HCT116 (cell line): ENCODE measurements around the gene TGFBI. TPM values are rescaled to one million over a fixed set of nuclear protein-coding genes. Genes with fewer than 3 reads are reported as not detected.

Experiments used
- ATAC-seq: fragments of 200-7000 bp; cut with Tn5 transposase; 2 replicates; pipeline ENCODE4 v1.9.1; 2020; ENCODE audit warnings: mild to moderate bottlenecking, moderate library complexity
- BruUV-seq: library from RNA; stranded (reverse); fragments of 400-500 nt; replicated peaks from 2 replicates; lab custom pipeline; 2021; lab: Mats Ljungman, UMichigan
- CTCF ChIA-PET: fragments of 300-600 bp; sonication (Branson Sonifier 250); formaldehyde crosslinking; loops from one replicate; lab custom pipeline; 2021; ENCODE audit warnings: antibody characterized with exemption; lab: Charles Lee
- POLR2A ChIA-PET: fragments of 300-600, 350-600 bp; sonication (Branson Sonifier 250); formaldehyde crosslinking; loops from one replicate; lab custom pipeline; 2021; ENCODE audit warnings: antibody characterized with exemption; lab: Charles Lee
- RAD21 ChIA-PET, 2 experiments: fragments of 300-600 bp; sonication (Branson Sonifier 250); formaldehyde crosslinking; loops; one replicate each; lab custom pipeline; 2023; ENCODE audit warnings: low total read pairs in 2 of 2; ENCODE audit not compliant: uncharacterized antibody in 2 of 2, unreplicated experiment in 2 of 2, low non-redundant PET in 1 of 2; lab: Charles Lee
- DNase-seq: peaks from one replicate; pipeline ENCODE4 v3.0.0-alpha.2; 2010; ENCODE audit warnings: low read depth, low spot score
- H2AFZ ChIP-seq: fragments of 200-600 bp; shearing (Covaris generic), sonication (generic); 2 replicates; pipeline ENCODE4 v1.6.1; 2017; ENCODE audit warnings: low read depth, mixed run types, mixed read lengths, antibody characterized with exemption, low read length; ENCODE audit not compliant: poor library complexity, severe bottlenecking
- H3K27ac ChIP-seq: 2 replicates; pipeline ENCODE4 v1.5.1; 2012; ENCODE audit warnings: low read depth, low read length
- H3K27me3 ChIP-seq: fragments of 200-600 bp; sonication (generic); 2 replicates; pipeline ENCODE4 v1.6.1; 2016; ENCODE audit warnings: mixed run types, low read length, mixed read lengths; ENCODE audit not compliant: insufficient read depth
- H3K36me3 ChIP-seq, 2 experiments: fragments of 200-500 bp in 1 of 2; fragments of 200-600 bp in 1 of 2; sonication (Bioruptor generic) in 1 of 2; sonication (generic) in 1 of 2; 2 replicates each; pipeline versions ENCODE4 v1.5.1 to v1.6.1; 2014 to 2016; ENCODE audit warnings: low read length in 2 of 2, inconsistent platforms in 1 of 2, mixed read lengths in 1 of 2, mixed run types in 1 of 2; ENCODE audit not compliant: insufficient read depth in 2 of 2, control insufficient read depth in 1 of 2
- H3K4me1 ChIP-seq, 2 experiments: fragments of 200-600 bp in 1 of 2; sonication (generic) in 1 of 2; 2 replicates each; pipeline versions ENCODE4 v1.5.1 to v1.6.1; 2012 to 2017; ENCODE audit warnings: low read length in 2 of 2, inconsistent platforms in 1 of 2, mild to moderate bottlenecking in 1 of 2, mixed read lengths in 1 of 2, mixed run types in 1 of 2, moderate library complexity in 1 of 2; ENCODE audit not compliant: insufficient read depth in 2 of 2, control insufficient read depth in 1 of 2
- H3K4me2 ChIP-seq: fragments of 200-600 bp; sonication (generic); 2 replicates; pipeline ENCODE4 v1.6.1; 2017; ENCODE audit warnings: mixed run types, low read length, mixed read lengths
- H3K4me3 ChIP-seq, 2 experiments: fragments of 200-600 bp in 1 of 2; sonication (generic) in 1 of 2; replicated peaks in 1 of 2; 2 replicates each; pipeline ENCODE4 v1.5.1; 2011 to 2016; ENCODE audit warnings: low read length in 2 of 2, control low read depth in 1 of 2, low read depth in 1 of 2, mild to moderate bottlenecking in 1 of 2, mixed read lengths in 1 of 2, mixed run types in 1 of 2
- H3K79me2 ChIP-seq: fragments of 200-600 bp; sonication (generic); 2 replicates; pipeline ENCODE4 v1.6.1; 2017; ENCODE audit warnings: mild to moderate bottlenecking, mixed run types, low read length, moderate library complexity, mixed read lengths; ENCODE audit not compliant: insufficient read depth
- H3K9ac ChIP-seq: fragments of 200-600 bp; sonication (generic); 2 replicates; pipeline ENCODE4 v1.6.1; 2016; ENCODE audit warnings: low read length, mixed read lengths
- H3K9me2 ChIP-seq: fragments of 200-600 bp; sonication (generic), shearing (Covaris generic); 2 replicates; pipeline ENCODE4 v1.6.1; 2017; ENCODE audit warnings: mixed run types, mild to moderate bottlenecking, moderate library complexity; ENCODE audit not compliant: insufficient read depth
- H3K9me3 ChIP-seq, 2 experiments: fragments of 200-500 bp in 1 of 2; fragments of 200-600 bp in 1 of 2; sonication (Bioruptor generic) in 1 of 2; sonication (generic) in 1 of 2; 2 replicates each; pipeline ENCODE4 v1.6.1; 2014 to 2017; ENCODE audit warnings: low read length in 2 of 2, mixed read lengths in 2 of 2, inconsistent platforms in 1 of 2, low read depth in 1 of 2, mild to moderate bottlenecking in 1 of 2, mixed run types in 1 of 2, moderate library complexity in 1 of 2; ENCODE audit not compliant: control insufficient read depth in 1 of 2, insufficient read depth in 1 of 2
- H4K20me1 ChIP-seq: fragments of 200-600 bp; sonication (generic), shearing (Covaris generic); 2 replicates; pipeline ENCODE4 v1.6.1; 2017; ENCODE audit warnings: mixed run types, mild to moderate bottlenecking, moderate library complexity; ENCODE audit not compliant: insufficient read depth
- CEBPB ChIP-seq: IDR thresholded peaks from 2 replicates; pipeline ENCODE4 v1.6.1; 2012; ENCODE audit warnings: low read depth
- EGR1 ChIP-seq: IDR thresholded peaks from 2 replicates; pipeline ENCODE4 v1.6.1; 2012; ENCODE audit warnings: low read depth
- EZH2phosphoT487 ChIP-seq: fragments of 200-600 bp; IDR thresholded peaks from 2 replicates; pipeline ENCODE4 v1.6.1; 2018; ENCODE audit warnings: antibody characterized with exemption, borderline replicate concordance
- FOSL1 ChIP-seq: IDR thresholded peaks from 2 replicates; pipeline ENCODE4 v1.6.1; 2012; ENCODE audit warnings: low read depth
- JUND ChIP-seq: IDR thresholded peaks from 2 replicates; pipeline ENCODE4 v1.6.1; 2012
- POLR2AphosphoS5 ChIP-seq: IDR thresholded peaks from 2 replicates; pipeline ENCODE4 v1.6.1; 2011; ENCODE audit warnings: mild to moderate bottlenecking, low read depth, low read length, moderate library complexity
- RAD21 ChIP-seq: IDR thresholded peaks from 2 replicates; pipeline ENCODE4 v1.6.1; 2012; ENCODE audit warnings: low read depth, mild to moderate bottlenecking
- REST ChIP-seq: IDR thresholded peaks from 2 replicates; pipeline ENCODE4 v1.6.1; 2012; ENCODE audit warnings: low read depth
- SP1 ChIP-seq: IDR thresholded peaks from 2 replicates; pipeline ENCODE4 v1.6.1; 2012; ENCODE audit warnings: low read depth
- SRF ChIP-seq: IDR thresholded peaks from 2 replicates; pipeline ENCODE4 v1.6.1; 2012; ENCODE audit warnings: low read depth
- TCF7L2 ChIP-seq: IDR thresholded peaks from 2 replicates; pipeline ENCODE4 v1.7.0; 2011; ENCODE audit warnings: borderline replicate concordance, inconsistent platforms; ENCODE audit not compliant: insufficient read depth, insufficient read length; ENCODE audit errors: extremely low read depth
- YY1 ChIP-seq: IDR thresholded peaks from 2 replicates; pipeline ENCODE4 v1.6.1; 2011; ENCODE audit warnings: low read length, low read depth, moderate library complexity, mild to moderate bottlenecking; ENCODE audit not compliant: insufficient replicate concordance; ENCODE audit errors: extremely low read depth
- ZBTB33 ChIP-seq: IDR thresholded peaks from 2 replicates; pipeline ENCODE4 v1.6.1; 2011; ENCODE audit warnings: mild to moderate bottlenecking, low read length, moderate library complexity; ENCODE audit not compliant: insufficient replicate concordance; ENCODE audit errors: extremely low read depth
- ZFX ChIP-seq: fragments of 450-650 bp; IDR thresholded peaks from 2 replicates; pipeline ENCODE4 v1.6.1; 2017
- intact Hi-C: fragments of 100-400 bp; cut with micrococcal nuclease; formaldehyde crosslinking; loops from 2 replicates; pipeline ENCODE4 v1.10.0; 2022
- total RNA-seq: library from RNA; stranded (reverse); gene quantifications from one replicate; pipeline ENCODE4 v1.2.1, GENCODE V29; 2021; ENCODE audit not compliant: unreplicated experiment
- TF ChIP-seq, protein P1 (sequence below): IDR thresholded peaks from 2 replicates; pipeline ENCODE4 v1.6.1; 2012

Gene TGFBI
- total RNA-seq, 1 experiment from 2014 or later, result 0.64 TPM

DNA sequence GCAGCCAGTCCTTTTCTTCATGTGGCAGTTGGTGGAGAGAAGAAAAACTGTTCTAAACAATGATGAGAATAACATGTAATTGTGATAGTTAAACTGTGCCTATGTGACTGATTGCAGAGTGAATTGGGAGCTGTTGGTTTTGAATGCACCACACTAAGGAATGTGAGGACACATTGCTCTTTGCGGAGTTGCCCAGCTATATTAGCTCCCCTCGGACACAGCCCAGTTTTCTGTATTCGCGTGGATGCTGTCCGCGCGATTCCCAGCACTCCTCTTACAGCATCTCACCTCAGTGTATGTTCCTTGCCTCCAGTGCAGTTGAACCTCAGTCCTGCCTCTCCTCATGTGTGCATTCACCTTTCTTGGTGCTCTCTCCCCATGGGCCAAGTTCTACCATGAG, 32.2 kb downstream of the TGFBI start:
- no peaks in the 10 kb centered on the region for H3K79me2 ChIP-seq

DNA sequence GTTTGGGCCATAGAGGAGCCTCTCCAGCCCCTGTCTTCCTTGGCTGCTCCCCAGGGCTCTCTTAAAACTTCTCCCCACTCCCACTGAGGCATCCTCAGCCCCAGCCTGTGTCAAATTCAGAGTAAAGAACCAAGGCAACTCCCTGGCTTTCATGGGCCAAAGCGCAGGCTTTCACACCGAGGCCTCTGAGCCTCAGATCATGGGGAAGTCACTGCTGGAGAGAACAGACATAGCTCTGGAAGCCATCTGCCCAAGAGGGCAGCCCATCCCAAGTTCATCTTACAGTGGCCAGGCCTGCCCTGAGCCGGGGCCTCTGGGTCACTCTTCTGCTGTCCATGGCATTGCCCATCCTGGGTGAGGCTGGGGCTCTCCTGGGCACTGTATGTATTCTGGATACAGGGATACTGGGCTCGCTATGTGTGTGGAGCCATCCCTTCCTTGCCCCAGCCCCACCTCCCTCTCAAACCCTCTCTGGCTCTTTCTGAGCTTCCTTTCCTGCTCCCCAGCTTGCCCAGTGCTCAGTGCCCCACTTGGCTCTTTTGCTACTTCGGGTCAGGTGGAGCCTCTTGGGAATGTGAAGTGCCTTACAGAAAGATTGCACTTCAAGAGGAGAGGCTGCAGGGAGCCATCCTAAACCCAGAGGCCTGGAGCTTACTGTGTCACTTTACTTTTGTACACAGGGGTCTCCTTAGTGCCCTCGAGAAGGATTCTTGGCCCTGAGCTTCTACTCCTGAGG, 33.0 kb downstream of the TGFBI start:
- ChIA-PET POLR2A (no interaction called here), CTCF (interaction anchor here (0.7 to 1.0 kb wide), 2 partner anchors 119 to 173 kb away, joined by 3 read pairs; no protein-coding TSS in a partner anchor), RAD21 (no interaction called here)
- no peaks in the 10 kb centered on the region for H3K9me2 ChIP-seq
- peak overlapping the region; percentile 45 for H2AFZ ChIP-seq
- DNase-seq, result no peak
- H3K79me2 ChIP-seq, result no peaks in the 10 kb centered on the region
- ATAC-seq, result no peak
- H3K9ac ChIP-seq, result no peak overlapping the region
- no TSS peak for BruUV-seq
- peaks cover 18 to 24% of the 10 kb centered on the region in 2 experiments for H3K4me1 ChIP-seq
- H3K27ac ChIP-seq, result no peak overlapping the region
- H3K36me3 ChIP-seq, result no peaks in the 10 kb centered on the region
- H3K9me3 ChIP-seq, result no peaks in the 10 kb centered on the region
- H3K4me2 ChIP-seq, result no peak overlapping the region
- H3K4me3 ChIP-seq, result no peak overlapping the region
- H3K27me3 ChIP-seq, result peaks cover 7% of the 10 kb centered on the region; the same call in 1 of the 2 replicates
- H4K20me1 ChIP-seq, result no peaks in the 10 kb centered on the region
- intact Hi-C loops, result loop anchor here (1.0 to 5.0 kb wide), 4 partner anchors 111 to 174 kb away; no protein-coding TSS in a partner anchor
- TF ChIP-seq JUND, result no peak
- TF ChIP-seq ZBTB33, result no peak
- TF ChIP-seq EZH2phosphoT487, result no peak
- no peak for TF ChIP-seq SP1
- no peak for TF ChIP-seq RAD21
- TF ChIP-seq, protein P1, sequence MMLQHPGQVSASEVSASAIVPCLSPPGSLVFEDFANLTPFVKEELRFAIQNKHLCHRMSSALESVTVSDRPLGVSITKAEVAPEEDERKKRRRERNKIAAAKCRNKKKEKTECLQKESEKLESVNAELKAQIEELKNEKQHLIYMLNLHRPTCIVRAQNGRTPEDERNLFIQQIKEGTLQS, result no peak
- no peak for TF ChIP-seq REST
- no peak for TF ChIP-seq POLR2AphosphoS5
- no peak for TF ChIP-seq FOSL1
- no peak for TF ChIP-seq TCF7L2
- TF ChIP-seq ZFX, result no peak
- TF ChIP-seq YY1, result no peak

More for the DNA sequence above, 32.2 kb downstream of the TGFBI start:
- intact Hi-C loops, result loop anchor here (5.0 kb wide), 2 partner anchors 111 to 151 kb away; no protein-coding TSS in a partner anchor
- no peaks in the 10 kb centered on the region for H3K9me2 ChIP-seq
- no peak overlapping the region for H2AFZ ChIP-seq
- no peak for TF ChIP-seq SRF
- no peak for TF ChIP-seq CEBPB
- TF ChIP-seq EGR1, result no peak
- POLR2A ChIA-PET, result no interaction called here
- H3K4me3 ChIP-seq, result no peak overlapping the region
- peaks cover 18 to 24% of the 10 kb centered on the region in 2 experiments for H3K4me1 ChIP-seq
- H3K27me3 ChIP-seq, result peaks cover 14% of the 10 kb centered on the region; the same call in 1 of the 2 replicates
- no TSS peak for BruUV-seq
- DNase-seq, result no peak
- no peak overlapping the region for H3K4me2 ChIP-seq
- RAD21 ChIA-PET, result no interaction called here
- no peak for ATAC-seq
- H4K20me1 ChIP-seq, result no peaks in the 10 kb centered on the region
- H3K9ac ChIP-seq, result no peak overlapping the region
- no peaks in the 10 kb centered on the region for H3K9me3 ChIP-seq
- H3K36me3 ChIP-seq, result no peaks in the 10 kb centered on the region
- CTCF ChIA-PET, result no interaction called here
- no peak overlapping the region for H3K27ac ChIP-seq
